Progenitor cell of endocrine pancreas (in vitro differentiated cells): ENCODE results near the gene SNED1. TPM values are rescaled to one million over a fixed set of nuclear protein-coding genes. Genes with fewer than 3 reads are reported as not detected.

Source experiments
- DNase-seq: peaks from one replicate; pipeline ENCODE4 v3.0.0; 2021; ENCODE audit warnings: low spot score; ENCODE audit not compliant: unreplicated experiment
- H3K27ac Mint-ChIP-seq: 2 replicates; pipeline ENCODE4 v1.8.0; 2021; ENCODE audit warnings: mild to moderate bottlenecking, moderate library complexity, mixed read lengths
- H3K27me3 Mint-ChIP-seq: 2 replicates; pipeline ENCODE4 v1.8.0; 2021; ENCODE audit warnings: mixed read lengths
- H3K36me3 Mint-ChIP-seq: 2 replicates; pipeline ENCODE4 v1.8.0; 2022; ENCODE audit warnings: mixed read lengths; ENCODE audit not compliant: insufficient read depth
- H3K4me1 Mint-ChIP-seq: 2 replicates; pipeline ENCODE4 v1.8.0; 2021; ENCODE audit warnings: low read depth, mixed read lengths
- H3K4me3 Mint-ChIP-seq: 2 replicates; pipeline ENCODE4 v1.8.0; 2021; ENCODE audit warnings: low read depth, mild to moderate bottlenecking, moderate library complexity, mixed read lengths
- H3K9me3 Mint-ChIP-seq: 2 replicates; pipeline ENCODE4 v1.8.0; 2021; ENCODE audit warnings: low read depth, mixed read lengths
- total RNA-seq: library from RNA; stranded (reverse); gene quantifications from 2 replicates; pipeline ENCODE4 v1.2.1, GENCODE V29; 2021
- TF ChIP-seq, protein P1 (sequence below): fragments of 200-600 bp; sonication (generic); IDR thresholded peaks from one replicate; pipeline ENCODE4 v1.5.0; 2021; ENCODE audit warnings: antibody characterized with exemption, mild to moderate bottlenecking; ENCODE audit not compliant: unreplicated experiment

Gene SNED1
- total RNA-seq, 1 donor from 2014 or later = 2.2 TPM

DNA sequence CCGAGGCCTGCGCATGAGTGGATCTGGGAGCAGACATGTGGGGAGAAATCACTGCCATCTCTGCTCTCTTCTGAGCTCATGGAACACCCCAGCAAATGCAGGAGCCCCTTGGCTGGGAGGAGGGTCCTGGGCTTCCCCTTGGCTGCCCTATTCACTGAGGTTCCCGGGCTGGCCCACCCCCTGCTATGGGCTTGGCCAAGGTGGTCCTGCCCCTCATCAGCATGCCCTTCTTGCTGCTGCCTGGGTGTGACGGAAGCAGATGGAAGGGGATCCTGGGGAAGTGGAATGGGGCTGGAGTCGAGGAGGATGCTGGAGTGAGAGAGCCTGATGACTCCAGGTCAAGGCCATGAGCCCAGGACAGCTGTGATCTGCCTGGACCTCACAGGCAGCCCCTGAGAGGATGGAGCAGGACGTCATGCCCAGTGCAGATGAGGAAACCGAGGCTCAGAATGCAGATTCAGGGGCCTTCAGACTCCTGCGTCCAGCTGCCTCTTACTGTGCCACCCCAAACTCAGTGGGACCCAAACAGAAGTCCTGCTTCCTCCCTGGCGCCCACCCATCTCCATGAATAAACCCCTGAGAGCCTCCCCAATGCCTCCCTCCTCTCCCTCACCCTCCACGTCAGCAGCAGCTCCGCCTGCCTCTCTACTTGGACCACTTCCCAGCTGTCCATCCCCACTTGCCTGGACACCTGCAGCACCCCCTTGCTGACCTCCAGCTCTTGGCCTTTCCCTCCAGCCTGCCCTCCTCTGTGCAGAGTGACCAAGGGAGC lies 4.0 kb downstream of the SNED1 start:
- peaks cover 16% of the 10 kb centered on the region for H3K4me1 Mint-ChIP-seq
- no peak overlapping the region for H3K4me3 Mint-ChIP-seq
- H3K9me3 Mint-ChIP-seq = peaks cover 16% of the 10 kb centered on the region
- no peak for DNase-seq
- TF ChIP-seq, protein P1, sequence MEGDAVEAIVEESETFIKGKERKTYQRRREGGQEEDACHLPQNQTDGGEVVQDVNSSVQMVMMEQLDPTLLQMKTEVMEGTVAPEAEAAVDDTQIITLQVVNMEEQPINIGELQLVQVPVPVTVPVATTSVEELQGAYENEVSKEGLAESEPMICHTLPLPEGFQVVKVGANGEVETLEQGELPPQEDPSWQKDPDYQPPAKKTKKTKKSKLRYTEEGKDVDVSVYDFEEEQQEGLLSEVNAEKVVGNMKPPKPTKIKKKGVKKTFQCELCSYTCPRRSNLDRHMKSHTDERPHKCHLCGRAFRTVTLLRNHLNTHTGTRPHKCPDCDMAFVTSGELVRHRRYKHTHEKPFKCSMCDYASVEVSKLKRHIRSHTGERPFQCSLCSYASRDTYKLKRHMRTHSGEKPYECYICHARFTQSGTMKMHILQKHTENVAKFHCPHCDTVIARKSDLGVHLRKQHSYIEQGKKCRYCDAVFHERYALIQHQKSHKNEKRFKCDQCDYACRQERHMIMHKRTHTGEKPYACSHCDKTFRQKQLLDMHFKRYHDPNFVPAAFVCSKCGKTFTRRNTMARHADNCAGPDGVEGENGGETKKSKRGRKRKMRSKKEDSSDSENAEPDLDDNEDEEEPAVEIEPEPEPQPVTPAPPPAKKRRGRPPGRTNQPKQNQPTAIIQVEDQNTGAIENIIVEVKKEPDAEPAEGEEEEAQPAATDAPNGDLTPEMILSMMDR = no peak
- no peaks in the 10 kb centered on the region for H3K36me3 Mint-ChIP-seq
- H3K27me3 Mint-ChIP-seq = peaks cover 20% of the 10 kb centered on the region
- H3K27ac Mint-ChIP-seq = no peak overlapping the region

DNA sequence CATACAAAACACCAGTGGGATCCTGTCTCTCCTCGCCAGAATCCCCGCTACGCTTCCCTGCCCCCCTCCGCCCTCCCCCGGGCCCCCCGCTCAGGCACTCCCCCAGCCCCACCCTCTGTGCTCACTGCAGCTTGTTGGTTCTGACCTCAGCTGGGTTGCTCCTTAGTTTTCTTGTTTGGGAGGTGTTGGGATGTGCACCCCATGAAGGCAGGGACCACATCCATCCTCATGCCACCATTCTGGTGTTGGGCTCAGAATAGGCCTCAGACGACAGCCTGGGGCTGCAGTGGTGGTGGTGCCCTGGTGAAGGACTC lies 4.6 kb downstream of the SNED1 start:
- Mint-ChIP-seq H3K4me3 (no peak overlapping the region), H3K27ac (no peak overlapping the region), H3K36me3 (no peaks in the 10 kb centered on the region), H3K4me1 (peaks cover 16% of the 10 kb centered on the region), H3K9me3 (peaks cover 16% of the 10 kb centered on the region), H3K27me3 (peaks cover 19% of the 10 kb centered on the region)
- DNase-seq = no peak
- TF ChIP-seq, protein P1 = no peak

DNA sequence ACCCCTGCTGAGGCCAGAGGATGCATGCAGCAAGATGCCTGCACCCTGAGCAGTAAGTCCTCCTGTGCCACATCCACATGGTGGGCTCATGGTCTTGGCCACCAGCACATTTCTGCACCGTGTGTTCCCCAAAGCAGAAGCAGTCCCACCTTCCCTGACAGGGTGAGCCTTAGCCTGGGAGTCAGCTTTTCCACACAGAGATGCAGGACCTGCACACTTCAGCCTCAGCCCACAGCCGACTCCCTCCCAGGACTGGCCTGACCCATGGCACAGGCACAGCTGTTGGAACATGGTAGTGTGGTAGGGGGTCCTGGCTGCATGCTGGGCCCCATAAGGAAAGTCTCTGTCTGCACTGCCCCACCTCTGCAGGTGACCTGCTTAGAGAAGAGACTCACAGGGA lies 5.0 kb downstream of the SNED1 start:
- Mint-ChIP-seq H3K36me3 (no peaks in the 10 kb centered on the region), H3K4me3 (no peak overlapping the region), H3K4me1 (peaks cover 16% of the 10 kb centered on the region), H3K27me3 (peaks cover 19% of the 10 kb centered on the region), H3K9me3 (peaks cover 16% of the 10 kb centered on the region), H3K27ac (no peak overlapping the region)
- TF ChIP-seq, protein P1 = no peak
- DNase-seq = peak; percentile 7

DNA sequence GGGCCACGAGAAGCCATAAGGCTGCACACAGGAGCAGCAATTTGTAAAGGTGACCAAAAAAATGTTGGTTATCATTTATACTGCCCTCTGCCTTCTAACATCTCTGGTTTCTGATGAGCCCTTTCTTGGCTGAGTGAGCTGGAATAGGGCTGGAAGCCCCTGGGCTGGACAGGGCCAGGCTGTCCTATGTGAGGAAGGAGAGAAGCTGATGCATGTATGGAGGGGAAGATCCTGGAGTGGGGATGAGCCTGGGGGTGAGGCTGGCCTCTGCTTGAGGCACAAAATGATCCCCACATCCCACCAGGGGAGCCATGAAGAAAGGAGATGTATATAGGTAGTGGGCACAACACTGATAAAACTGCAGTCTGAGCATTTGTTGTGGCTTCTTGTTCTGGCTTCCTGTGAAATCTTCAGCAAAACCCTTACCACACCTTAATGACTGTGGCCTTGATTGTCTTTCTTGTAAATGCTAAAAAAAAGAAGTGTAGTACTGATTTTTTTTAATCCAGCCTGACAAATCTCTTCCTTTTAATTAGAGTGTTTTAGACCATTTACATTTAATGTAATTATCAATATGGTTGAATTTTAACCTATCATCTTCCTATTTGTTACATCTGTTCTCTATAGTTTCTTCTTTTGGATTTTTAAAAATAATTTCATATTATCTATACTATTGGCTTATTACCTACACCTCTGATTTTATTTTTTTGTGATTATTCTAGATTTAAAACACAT lies 5.6 kb downstream of the SNED1 start:
- Mint-ChIP-seq H3K9me3 (peaks cover 16% of the 10 kb centered on the region), H3K36me3 (no peaks in the 10 kb centered on the region), H3K4me1 (peaks cover 16% of the 10 kb centered on the region), H3K4me3 (no peak overlapping the region), H3K27ac (no peak overlapping the region), H3K27me3 (peaks cover 20% of the 10 kb centered on the region)
- DNase-seq = no peak
- TF ChIP-seq, protein P1 = no peak

DNA sequence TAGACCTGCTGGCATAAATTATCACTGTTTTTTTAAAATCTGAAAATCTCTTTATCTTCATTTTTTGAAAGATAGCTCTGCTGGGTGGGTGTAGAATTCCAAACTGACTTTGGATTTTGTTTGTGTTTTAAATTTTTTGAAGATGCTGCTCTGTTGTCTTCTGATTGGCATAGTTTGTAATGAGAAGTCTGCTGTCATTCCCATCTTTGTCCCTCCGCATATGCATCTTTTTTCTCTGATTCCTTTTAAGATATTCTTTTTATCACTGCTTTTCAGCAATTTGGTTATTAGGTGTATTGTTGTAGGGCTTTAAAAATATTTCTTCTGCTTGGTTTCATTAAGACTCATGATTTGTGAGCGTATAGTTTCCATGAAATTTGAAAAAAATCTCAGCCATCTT lies 7.2 kb downstream of the SNED1 start:
- TF ChIP-seq, protein P1 = no peak
- Mint-ChIP-seq H3K36me3 (no peaks in the 10 kb centered on the region), H3K27ac (no peak overlapping the region), H3K27me3 (peaks cover 13% of the 10 kb centered on the region), H3K4me1 (peaks cover 6% of the 10 kb centered on the region), H3K9me3 (peaks cover 16% of the 10 kb centered on the region), H3K4me3 (no peak overlapping the region)
- DNase-seq = no peak
